AG20443 (cell line): ENCODE data around the gene ASXL1.
A peak's percentile ranks its signal among the peaks of the same experiment; 100 is the strongest.
"Not testable (repeated sequence)": the region's sequence is repeated elsewhere in the genome, so short reads cannot be mapped to it uniquely, and the experiment has no call there.

ENCODE experiments used
- DNase-seq: peaks from one replicate; pipeline ENCODE4 v3.0.0; 2012; ENCODE audit warnings: low spot score, mixed read lengths

Gene ASXL1

DNA sequence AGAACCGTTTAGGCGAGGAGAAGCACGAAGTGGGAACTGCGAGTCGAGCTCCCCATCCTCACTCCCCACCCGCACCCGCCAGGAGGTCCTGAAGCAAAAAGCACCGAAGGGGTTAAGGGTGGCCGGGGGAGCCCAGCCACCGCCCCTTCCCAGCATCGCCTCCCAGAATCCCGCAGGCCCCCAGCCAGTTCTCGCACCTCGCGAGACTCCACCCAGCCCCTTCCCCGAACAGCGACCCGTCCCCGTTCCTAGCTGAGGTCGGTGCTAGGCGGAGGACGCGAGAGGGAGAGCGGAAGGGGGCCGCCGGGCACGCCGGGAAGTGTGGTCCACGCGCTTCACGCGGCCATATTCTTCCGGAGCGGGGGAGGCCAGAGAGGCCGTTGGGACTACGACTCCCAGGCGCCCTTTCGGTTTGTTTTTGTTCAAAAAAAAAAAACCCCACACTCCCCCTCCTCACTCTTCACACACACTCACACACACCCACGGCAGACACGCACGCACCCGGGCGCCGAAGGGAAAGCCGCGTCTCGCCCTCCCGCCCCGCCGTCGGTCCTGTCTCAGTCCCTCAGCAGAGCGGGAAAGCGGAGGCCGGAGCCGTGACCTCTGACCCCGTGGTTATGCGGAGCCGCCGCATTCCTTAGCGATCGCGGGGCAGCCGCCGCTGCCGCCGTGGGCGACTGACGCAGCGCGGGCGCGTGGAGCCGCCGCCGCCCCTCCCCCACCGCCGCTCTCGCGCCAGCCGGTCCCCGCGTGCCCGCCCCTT, at the start of gene ASXL1:
Gene ASXL1 (plus strand): TSS at position 463 of the 763 bp plus-strand sequence. CDS start 445 bp downstream, outside the sequence.
- peak; percentile 93 for DNase-seq

DNA sequence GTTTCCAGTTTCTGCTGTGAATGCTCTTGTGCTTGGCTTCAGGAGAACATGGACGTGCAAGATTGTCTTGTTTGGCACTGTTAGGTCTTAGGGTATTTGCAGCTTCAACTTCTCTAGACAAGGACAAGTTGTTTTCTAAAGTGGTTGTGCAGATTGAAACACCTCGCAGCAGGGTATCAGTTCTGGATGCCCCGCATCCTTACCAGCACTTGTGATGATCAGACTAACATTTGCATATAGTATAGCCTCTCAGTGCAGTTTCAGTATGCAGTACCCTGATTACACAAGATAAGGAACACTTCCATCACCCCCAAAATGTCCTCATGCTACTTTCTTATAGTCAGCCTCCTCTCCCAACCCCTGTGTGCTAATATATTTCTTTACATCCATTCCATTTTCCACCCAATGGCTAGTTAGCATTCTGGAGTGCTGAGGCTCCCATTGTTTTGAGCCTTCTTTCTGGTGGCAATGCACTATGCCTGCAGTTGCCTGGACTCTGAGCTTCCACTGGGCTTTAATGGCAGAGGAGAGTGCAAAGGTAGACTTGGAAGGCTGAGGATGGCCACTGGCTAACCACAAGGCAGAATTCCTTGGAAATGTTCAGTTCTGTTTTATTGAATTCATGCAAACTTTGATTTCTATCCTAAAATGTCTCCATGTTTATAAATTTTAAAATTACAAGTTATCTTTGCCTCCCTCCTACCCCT, 45.3 kb upstream of the ASXL1 start:
- no peak for DNase-seq

- no peak for DNase-seq
Measured at GRCh38 chr20:32314768-32315167, 43.4 kb upstream of the ASXL1 start.

DNA sequence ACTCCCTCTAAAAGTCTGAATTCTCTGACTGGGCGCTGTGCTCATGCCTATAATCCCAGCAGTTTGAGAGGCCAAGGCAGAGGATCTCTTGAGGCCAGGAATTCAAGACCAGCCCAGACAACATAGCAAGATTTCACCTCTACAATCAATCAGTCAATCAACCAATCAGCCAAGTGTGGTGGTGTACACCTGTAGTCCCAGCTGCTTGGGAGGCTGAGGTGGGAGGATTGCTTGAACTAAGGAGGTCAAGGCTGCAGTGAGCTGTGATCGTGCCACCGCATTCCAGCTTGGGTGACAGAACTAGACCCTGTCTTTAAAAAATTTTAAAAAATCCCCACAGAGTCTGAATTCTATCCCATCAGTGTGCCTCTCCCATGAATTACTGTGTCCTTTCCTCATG, 42.7 kb upstream of the ASXL1 start:
- DNase-seq = no peak

DNA sequence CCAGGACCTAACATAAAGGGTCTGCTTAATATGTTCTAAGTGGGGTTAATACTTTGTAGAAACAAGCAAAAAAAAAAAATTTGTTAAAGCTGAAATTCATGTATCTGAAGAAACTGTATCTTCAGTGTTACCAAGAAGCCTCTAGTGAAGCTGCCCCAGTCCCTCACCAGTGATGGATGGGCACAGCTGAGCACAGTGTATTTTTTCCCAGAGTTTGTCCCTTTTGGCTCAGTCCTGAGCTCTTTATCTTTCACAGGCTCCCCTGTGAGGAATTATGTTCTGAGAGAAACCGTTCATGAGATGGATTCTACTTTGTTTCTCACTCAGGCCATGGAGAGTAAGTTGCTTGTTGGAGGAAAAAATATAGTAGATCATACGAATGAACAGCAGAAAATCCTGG, 42.2 kb upstream of the ASXL1 start:
- no peak for DNase-seq

- no peak for DNase-seq
Measured at GRCh38 chr20:32316667-32317066, 41.5 kb upstream of the ASXL1 start.

DNA sequence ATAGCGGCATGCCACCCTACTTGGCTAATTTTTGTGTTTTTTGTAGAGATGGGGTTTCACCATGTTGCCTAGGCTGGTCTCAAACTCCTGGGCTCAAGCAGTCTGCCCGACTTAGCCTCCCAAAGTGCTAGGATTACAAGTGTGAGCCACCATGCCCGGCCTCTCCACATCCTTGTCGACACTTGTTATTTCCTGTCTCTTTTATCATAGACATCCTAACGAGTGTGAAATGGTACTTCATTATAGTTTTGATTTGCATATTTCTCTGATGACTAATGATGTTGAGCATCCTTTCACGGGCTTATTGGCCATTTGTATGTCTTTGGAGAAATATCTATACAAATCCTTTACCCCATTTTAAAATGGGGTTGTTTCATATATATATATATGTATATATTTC, 39.0 kb upstream of the ASXL1 start:
- no peak for DNase-seq

DNA sequence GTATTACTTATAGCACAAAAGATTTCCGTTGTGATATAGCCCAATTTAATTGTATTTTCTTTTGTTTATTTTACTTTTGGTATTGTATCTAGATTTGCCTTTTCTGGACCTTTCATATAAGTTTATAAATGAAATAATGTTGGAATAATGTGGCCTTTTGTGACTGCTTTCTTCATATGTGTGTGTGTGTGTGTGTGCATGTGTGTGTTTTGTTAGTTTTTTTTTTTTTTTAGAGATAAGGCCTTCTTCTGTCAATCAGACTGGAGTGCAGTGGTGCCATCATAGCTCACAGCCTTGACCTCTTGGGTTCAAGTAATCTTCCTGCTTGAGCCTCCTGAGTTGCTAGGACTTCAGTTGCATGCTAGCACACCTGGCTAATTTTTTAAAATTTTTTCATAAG, 37.8 kb upstream of the ASXL1 start:
- no peak for DNase-seq

- no peak for DNase-seq
Measured at GRCh38 chr20:32321390-32321789, 36.7 kb upstream of the ASXL1 start.

DNA sequence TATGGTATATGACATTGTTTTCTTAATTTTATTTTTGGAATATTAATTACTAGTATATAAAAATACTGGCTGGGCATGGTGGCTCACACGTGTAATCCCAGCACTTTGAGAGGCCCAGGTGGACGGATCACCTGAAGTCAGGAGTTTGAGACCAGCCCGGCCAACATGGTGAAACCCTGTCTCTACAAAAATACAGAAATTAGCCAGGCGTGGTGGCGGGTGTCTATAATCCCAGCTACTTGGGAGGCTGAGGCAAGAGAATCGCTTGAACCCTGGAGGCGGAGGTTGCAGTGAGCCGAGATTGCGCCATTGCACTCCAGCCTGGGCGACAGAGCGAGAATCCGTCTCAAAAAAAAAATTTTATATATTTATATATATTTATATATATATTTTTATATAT, 35.9 kb upstream of the ASXL1 start:
- not testable (repeated sequence) for DNase-seq

GRCh38 chr20:32323761-32324160, 34.4 kb upstream of the ASXL1 start:
- DNase-seq = not testable (repeated sequence)

DNA sequence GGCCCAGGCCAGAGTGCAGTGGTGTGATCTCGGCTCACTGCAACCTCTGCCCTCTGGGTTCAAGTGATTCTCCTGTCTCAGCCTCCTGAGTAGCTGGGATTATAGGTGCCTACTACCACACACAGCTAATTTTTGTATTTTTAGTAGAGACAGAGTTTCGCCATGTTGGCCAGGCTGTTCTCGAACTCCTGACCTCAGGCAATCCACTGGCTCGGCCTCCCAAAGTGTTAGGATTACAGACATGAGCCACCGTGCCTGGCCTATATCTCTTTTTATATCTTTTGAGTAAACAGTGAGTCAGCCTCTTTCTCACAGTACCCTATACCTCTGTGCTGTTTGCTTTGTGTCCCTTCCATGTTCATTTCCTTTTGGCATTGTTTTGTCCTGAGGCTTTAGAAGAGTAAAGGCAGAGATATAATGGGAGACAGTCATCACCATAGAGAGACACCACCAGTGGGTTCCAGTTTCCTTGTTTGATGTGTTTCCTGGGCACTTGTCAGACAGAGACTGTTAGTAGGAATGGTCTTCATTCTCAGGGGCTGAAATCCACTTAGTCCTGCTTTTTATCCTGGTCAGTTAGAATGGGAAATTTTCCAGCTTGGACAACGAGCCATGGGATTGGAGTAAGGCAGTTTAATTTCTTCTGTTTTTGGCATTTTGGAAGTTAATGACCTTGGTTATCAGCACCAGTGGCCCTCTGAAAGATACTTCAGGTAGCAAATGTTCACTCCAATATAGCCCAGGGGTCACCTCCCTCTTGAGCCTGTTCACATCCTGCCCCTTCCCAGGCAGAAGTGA, 32.2 kb upstream of the ASXL1 start:
- DNase-seq = no peak

- no peak for DNase-seq
Measured at GRCh38 chr20:32326504-32326845, 31.7 kb upstream of the ASXL1 start.

- DNase-seq = no peak
Measured at GRCh38 chr20:32327087-32327681, 30.9 kb upstream of the ASXL1 start.

DNA sequence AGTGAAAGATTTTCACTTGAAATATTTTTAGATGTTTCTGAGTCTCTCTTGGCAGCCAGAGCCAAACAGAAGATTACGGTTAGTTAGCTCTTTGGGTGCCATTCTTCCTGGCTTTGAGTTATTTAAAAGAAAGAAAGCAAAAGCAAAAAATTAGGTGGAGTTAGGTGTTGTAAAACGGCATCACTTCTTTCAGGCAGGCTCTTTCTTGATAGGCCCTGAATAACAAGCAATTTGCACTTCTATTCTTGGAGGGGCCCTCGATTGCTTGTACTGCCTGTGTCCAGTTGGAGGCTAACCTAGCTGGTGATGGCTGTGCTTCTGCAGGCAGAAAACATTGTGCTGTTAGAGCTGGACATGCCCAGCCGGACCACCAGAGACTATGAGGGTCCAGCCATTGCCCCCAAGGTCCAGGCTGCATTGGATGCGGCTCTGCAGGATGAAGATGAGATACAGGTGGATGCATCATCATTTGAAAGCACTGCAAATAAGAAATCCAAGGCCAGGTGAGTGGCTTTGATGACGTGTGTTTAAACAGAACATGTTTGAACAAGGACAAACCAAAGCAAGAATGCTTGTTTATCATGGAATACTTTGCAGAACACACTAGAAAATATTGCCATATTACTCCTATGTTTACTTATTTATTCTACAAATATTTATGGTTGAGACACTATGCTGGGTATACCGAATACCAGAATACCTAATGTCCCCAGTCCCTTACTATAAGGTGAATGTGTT, 28.1 kb upstream of the ASXL1 start:
- no peak for DNase-seq

GRCh38 chr20:32330555-32330897, 27.6 kb upstream of the ASXL1 start:
- DNase-seq = no peak

DNA sequence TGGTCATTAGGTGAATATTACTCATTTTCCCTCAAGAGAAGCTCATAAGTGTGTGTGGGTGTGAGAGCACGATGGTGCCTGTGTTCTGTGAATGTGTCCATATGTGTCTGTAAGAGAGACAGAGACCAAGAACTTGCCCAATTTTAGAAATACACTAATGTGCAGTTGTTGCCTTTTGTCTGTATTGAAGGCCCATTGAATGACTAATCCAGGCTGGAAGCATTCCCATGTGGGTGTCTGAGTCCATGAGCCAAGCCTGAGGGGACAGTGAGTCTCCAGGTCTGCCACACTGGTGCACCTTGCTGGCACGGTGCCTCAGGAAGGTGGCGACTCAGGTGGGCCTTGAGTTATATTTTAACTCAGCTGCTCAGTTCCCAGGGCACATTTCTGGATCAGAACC, 25.5 kb upstream of the ASXL1 start:
- DNase-seq = no peak

GRCh38 chr20:32333181-32333987, 24.7 kb upstream of the ASXL1 start:
- no peak for DNase-seq

- no peak for DNase-seq
Measured at GRCh38 chr20:32333988-32334885, 23.9 kb upstream of the ASXL1 start.

- peak; percentile 58 for DNase-seq
Measured at GRCh38 chr20:32336918-32337347, 21.2 kb upstream of the ASXL1 start.
